Measurements from ENCODE around the gene RABEPK. TPM values are rescaled to one million over a fixed set of nuclear protein-coding genes. Genes with fewer than 3 reads are reported as not detected.

The RABEPK gene
- total RNA-seq, 1 donor from 2014 or later, result 20.5 TPM

GRCh38 chr9:125272697-125273096 lies 72.4 kb downstream of the RABEPK start:
- Mint-ChIP-seq H3K9me3 (no peaks in the 10 kb centered on the region), H3K4me1 (peaks cover 30% of the 10 kb centered on the region), H3K27ac (peak overlapping the region; percentile 89), H3K27me3 (ENCODE audit: low read depth) (no peaks in the 10 kb centered on the region), H3K4me3 (peak overlapping the region; percentile 4), H3K36me3 (peaks cover 2% of the 10 kb centered on the region)
- no peak for TF ChIP-seq CTCF (IDR thresholded peaks at IDR 0.05; ENCODE audit: unreplicated experiment)
- no peak for DNase-seq (ENCODE audit: low spot score in 2 of 2, unreplicated experiment in 2 of 2)

- Mint-ChIP-seq H3K9me3 (no peaks in the 10 kb centered on the region), H3K4me3 (no peak overlapping the region), H3K4me1 (peaks cover 18% of the 10 kb centered on the region), H3K27me3 (ENCODE audit: low read depth) (no peaks in the 10 kb centered on the region), H3K27ac (no peak overlapping the region), H3K36me3 (peaks cover 4% of the 10 kb centered on the region)
- no peak for DNase-seq (ENCODE audit: low spot score in 2 of 2, unreplicated experiment in 2 of 2)
- no peak for TF ChIP-seq CTCF (IDR thresholded peaks at IDR 0.05; ENCODE audit: unreplicated experiment)
Measured at GRCh38 chr9:125276771-125277170, 76.4 kb downstream of the RABEPK start.

GRCh38 chr9:125277411-125277810 lies 77.1 kb downstream of the RABEPK start:
- Mint-ChIP-seq H3K9me3 (no peaks in the 10 kb centered on the region), H3K4me3 (no peak overlapping the region), H3K36me3 (peaks cover 4% of the 10 kb centered on the region), H3K4me1 (peaks cover 13% of the 10 kb centered on the region), H3K27me3 (ENCODE audit: low read depth) (no peaks in the 10 kb centered on the region), H3K27ac (no peak overlapping the region)
- no peak for DNase-seq (ENCODE audit: low spot score in 2 of 2, unreplicated experiment in 2 of 2)
- no peak for TF ChIP-seq CTCF (IDR thresholded peaks at IDR 0.05; ENCODE audit: unreplicated experiment)

- Mint-ChIP-seq H3K36me3 (peaks cover 7% of the 10 kb centered on the region), H3K27me3 (ENCODE audit: low read depth) (no peaks in the 10 kb centered on the region), H3K4me3 (no peak overlapping the region), H3K27ac (no peak overlapping the region), H3K4me1 (no peaks in the 10 kb centered on the region), H3K9me3 (no peaks in the 10 kb centered on the region)
- no peak for DNase-seq (ENCODE audit: low spot score in 2 of 2, unreplicated experiment in 2 of 2)
- TF ChIP-seq CTCF (IDR thresholded peaks at IDR 0.05; ENCODE audit: unreplicated experiment), result no peak
Measured at GRCh38 chr9:125280945-125281344, 80.6 kb downstream of the RABEPK start.

Other genes starting within 250 kb of the RABEPK start
- 22.7 to 26.0 TPM (median 25.5 TPM) in 3 replicates for gene SCAI, start 57.0 kb upstream of the RABEPK start, total RNA-seq
- gene PPP6C, start 10.7 kb upstream of the RABEPK start, total RNA-seq, result 26.3 to 32.1 TPM (median 27.5 TPM) in 3 replicates
- gene HSPA5, start 40.8 kb downstream of the RABEPK start, total RNA-seq, result 249 to 255 TPM (median 253 TPM) in 3 replicates
- gene GAPVD1, start 61.3 kb downstream of the RABEPK start, total RNA-seq, result 55.1 to 62.7 TPM (median 58.7 TPM) in 3 replicates

Measured in mesothelial cell of epicardium (in vitro differentiated cells).